Suprapubic skin (tissue), 4 donors: ENCODE results near the gene SUPT20HL1. TPM values are rescaled to one million over a fixed set of nuclear protein-coding genes. Genes with fewer than 3 reads are reported as not detected.

Experiments
- DNase-seq, 2 donors: peaks; one replicate each; pipeline ENCODE4 v3.0.0-alpha.2; 2019; ENCODE audit warnings: low spot score in 2 of 2
- H3K27ac ChIP-seq: fragments of 200-600 bp; sonication (generic); one replicate; pipeline ENCODE4 v1.5.1; 2019
- H3K27me3 ChIP-seq: fragments of 200-600 bp; sonication (generic); one replicate; pipeline ENCODE4 v1.5.1; 2019
- H3K36me3 ChIP-seq: fragments of 200-600 bp; sonication (generic); one replicate; pipeline ENCODE4 v1.5.1; 2019
- H3K4me1 ChIP-seq: fragments of 200-600 bp; sonication (generic); one replicate; pipeline ENCODE4 v1.5.1; 2019
- H3K4me3 ChIP-seq: fragments of 200-600 bp; sonication (generic); one replicate; pipeline ENCODE4 v1.5.1; 2019; ENCODE audit warnings: mild to moderate bottlenecking
- H3K9me3 ChIP-seq: fragments of 200-600 bp; sonication (generic); one replicate; pipeline ENCODE4 v1.5.1; 2019
- CTCF ChIP-seq, 2 donors: fragments of 200-600 bp in 1 of 2; fragments of 450-650 bp in 1 of 2; sonication (generic) in 1 of 2; IDR thresholded peaks; one replicate each; pipeline ENCODE4 v1.5.1; 2016 to 2019; ENCODE audit warnings: antibody characterized with exemption in 2 of 2, mild to moderate bottlenecking in 1 of 2, moderate library complexity in 1 of 2
- EP300 ChIP-seq: sonication (generic); formaldehyde crosslinking; IDR thresholded peaks from one replicate; pipeline ENCODE4 v1.6.1; 2017; ENCODE audit warnings: antibody characterized with exemption
- POLR2A ChIP-seq, 2 donors: fragments of 450-650 bp; IDR thresholded peaks; one replicate each; pipeline ENCODE4 v1.6.1; 2017; ENCODE audit warnings: antibody characterized with exemption in 2 of 2, mild to moderate bottlenecking in 2 of 2, moderate library complexity in 2 of 2
- POLR2AphosphoS5 ChIP-seq, 3 donors: sonication (generic); formaldehyde crosslinking; IDR thresholded peaks; one replicate each; pipeline ENCODE4 v1.6.1; 2017; ENCODE audit warnings: antibody characterized with exemption in 3 of 3
- WGBS: methylation state at CpG from one replicate; pipeline ENCODE4 v1.1.5; 2018; 5-methylcytosine and 5-hydroxymethylcytosine counted together
- total RNA-seq, 4 donors: library from RNA; depleted of rRNA; stranded (reverse); fragments of >200 nt; gene quantifications; one replicate each; pipeline ENCODE4 v1.1.0, GENCODE V29; 2016

Gene SUPT20HL1
- total RNA-seq, 4 donors from 2014 or later, result not detected

GRCh38 chrX:24375600-24376131 lies 15.2 kb downstream of the SUPT20HL1 start:
- no peak overlapping the region for H3K27ac ChIP-seq
- H3K4me1 ChIP-seq, result no peaks in the 10 kb centered on the region
- 55% methylated on average over 11 of the region's 12 CpGs for WGBS
- no peaks in the 10 kb centered on the region for H3K27me3 ChIP-seq
- no peak for DNase-seq
- no peaks in the 10 kb centered on the region for H3K36me3 ChIP-seq
- TF ChIP-seq EP300 (no peak), POLR2A (IDR thresholded peaks at IDR 0.05) (no peak), CTCF (IDR thresholded peaks at IDR 0.05) (no peak), POLR2AphosphoS5 (IDR thresholded peaks at IDR 0.05) (no peak)
- H3K9me3 ChIP-seq, result no peaks in the 10 kb centered on the region
- H3K4me3 ChIP-seq, result no peak overlapping the region

GRCh38 chrX:24376403-24376802 lies 16.0 kb downstream of the SUPT20HL1 start:
- no peak for TF ChIP-seq POLR2AphosphoS5 (IDR thresholded peaks at IDR 0.05)
- no peak for TF ChIP-seq POLR2A (IDR thresholded peaks at IDR 0.05)
- TF ChIP-seq EP300, result no peak
- no peak for TF ChIP-seq CTCF (IDR thresholded peaks at IDR 0.05)

GRCh38 chrX:24377195-24377594 lies 16.8 kb downstream of the SUPT20HL1 start:
- no peaks in the 10 kb centered on the region for H3K27me3 ChIP-seq
- 55% methylated on average over 2 of the region's 2 CpGs for WGBS
- TF ChIP-seq CTCF (IDR thresholded peaks at IDR 0.05), result no peak
- no peak for TF ChIP-seq POLR2AphosphoS5 (IDR thresholded peaks at IDR 0.05)
- TF ChIP-seq EP300, result no peak
- TF ChIP-seq POLR2A (IDR thresholded peaks at IDR 0.05), result no peak
- no peak overlapping the region for H3K4me3 ChIP-seq
- H3K27ac ChIP-seq, result no peak overlapping the region
- no peaks in the 10 kb centered on the region for H3K36me3 ChIP-seq
- no peak for DNase-seq
- H3K9me3 ChIP-seq, result no peaks in the 10 kb centered on the region
- no peaks in the 10 kb centered on the region for H3K4me1 ChIP-seq

More at GRCh38 chrX:24376403-24376802, 16.0 kb downstream of the SUPT20HL1 start:
- Histone ChIP-seq H3K27ac (no peak overlapping the region), H3K36me3 (no peaks in the 10 kb centered on the region), H3K4me1 (no peaks in the 10 kb centered on the region), H3K9me3 (no peaks in the 10 kb centered on the region), H3K27me3 (no peaks in the 10 kb centered on the region), H3K4me3 (no peak overlapping the region)
- WGBS, result 59% methylated on average over 3 of the region's 3 CpGs
- no peak for DNase-seq

- H3K9me3 ChIP-seq, result no peaks in the 10 kb centered on the region
- DNase-seq, result no peak
- 62% methylated on average over 1 of the region's 1 CpG for WGBS
- H3K4me1 ChIP-seq, result no peaks in the 10 kb centered on the region
- no peak overlapping the region for H3K4me3 ChIP-seq
- H3K36me3 ChIP-seq, result no peaks in the 10 kb centered on the region
- no peaks in the 10 kb centered on the region for H3K27me3 ChIP-seq
- no peak for TF ChIP-seq POLR2A (IDR thresholded peaks at IDR 0.05)
- no peak for TF ChIP-seq EP300
- TF ChIP-seq CTCF (IDR thresholded peaks at IDR 0.05), result no peak
- TF ChIP-seq POLR2AphosphoS5 (IDR thresholded peaks at IDR 0.05), result no peak
- H3K27ac ChIP-seq, result no peak overlapping the region
These were observed 17.6 kb downstream of the SUPT20HL1 start for GRCh38 chrX:24377911-24378468.

- TF ChIP-seq POLR2AphosphoS5 (IDR thresholded peaks at IDR 0.05), result no peak
- TF ChIP-seq POLR2A (IDR thresholded peaks at IDR 0.05), result no peak
- TF ChIP-seq EP300, result no peak
- no peak for TF ChIP-seq CTCF (IDR thresholded peaks at IDR 0.05)
- WGBS, result 80% methylated on average over 6 of the region's 6 CpGs
- H3K36me3 ChIP-seq, result no peaks in the 10 kb centered on the region
- no peak overlapping the region for H3K4me3 ChIP-seq
- no peak for DNase-seq
- no peaks in the 10 kb centered on the region for H3K9me3 ChIP-seq
- no peaks in the 10 kb centered on the region for H3K4me1 ChIP-seq
- H3K27ac ChIP-seq, result no peak overlapping the region
- no peaks in the 10 kb centered on the region for H3K27me3 ChIP-seq
These were observed 18.3 kb downstream of the SUPT20HL1 start for GRCh38 chrX:24378706-24379105.
